Choroid plexus epithelial cell (primary cell): Measurements from ENCODE around the gene LRP1.

Experiments
- DNase-seq: peaks from one replicate; pipeline ENCODE4 v3.0.0-alpha.2; 2010; ENCODE audit warnings: low read depth
- H3K4me3 ChIP-seq: 2 replicates; pipeline ENCODE4 v1.5.1; 2011; ENCODE audit warnings: low read depth, mild to moderate bottlenecking, control low read depth, low read length, moderate library complexity
- CTCF ChIP-seq: conservative IDR thresholded peaks from 2 replicates; pipeline ENCODE4 v1.5.1; 2011; ENCODE audit warnings: low read depth, mild to moderate bottlenecking, control low read depth, inconsistent platforms, low read length, moderate library complexity

The LRP1 gene

GRCh38 chr12:57241402-57242310 is 113.4 kb downstream of the LRP1 start:
- no peak overlapping the region for H3K4me3 ChIP-seq

GRCh38 chr12:57242329-57242690 is 114.0 kb downstream of the LRP1 start:
- DNase-seq = no peak
- no peak overlapping the region for H3K4me3 ChIP-seq

More at GRCh38 chr12:57241402-57242310, 113.4 kb downstream of the LRP1 start:
- no peak for TF ChIP-seq CTCF
- no peak for DNase-seq

GRCh38 chr12:57242691-57243454 is 114.6 kb downstream of the LRP1 start:
- DNase-seq = peak; percentile 52
- peak; percentile 73 for TF ChIP-seq CTCF
- H3K4me3 ChIP-seq = peak overlapping the region; percentile 17

More at GRCh38 chr12:57242329-57242690, 114.0 kb downstream of the LRP1 start:
- TF ChIP-seq CTCF = no peak

- peak; percentile 79 for TF ChIP-seq CTCF
- H3K4me3 ChIP-seq = peak overlapping the region; percentile 30
- DNase-seq = peak; percentile 73
Measured at GRCh38 chr12:57243521-57244311, 115.4 kb downstream of the LRP1 start.

GRCh38 chr12:57244312-57244696 is 116.0 kb downstream of the LRP1 start:
- TF ChIP-seq CTCF = no peak
- no peak for DNase-seq
- H3K4me3 ChIP-seq = no peak overlapping the region

- TF ChIP-seq CTCF = no peak
- no peak for DNase-seq
- no peak overlapping the region for H3K4me3 ChIP-seq
Measured at GRCh38 chr12:57247041-57247440, 118.8 kb downstream of the LRP1 start.
